NT2/D1 (cell line): ENCODE results near the gene PPP1R1A.

Experiments
- SUZ12 ChIP-seq: IDR thresholded peaks from 2 replicates; pipeline ENCODE4 v1.6.1; 2011; ENCODE audit not compliant: insufficient read length, insufficient read depth; ENCODE audit errors: extremely low read depth
- YY1 ChIP-seq: IDR thresholded peaks from 2 replicates; pipeline ENCODE4 v1.6.1; 2011; ENCODE audit not compliant: insufficient read length, insufficient read depth
- ZNF274 ChIP-seq: IDR thresholded peaks from 2 replicates; pipeline ENCODE4 v1.6.1; 2011; ENCODE audit warnings: mild to moderate bottlenecking, low read depth, low read length

DNA sequence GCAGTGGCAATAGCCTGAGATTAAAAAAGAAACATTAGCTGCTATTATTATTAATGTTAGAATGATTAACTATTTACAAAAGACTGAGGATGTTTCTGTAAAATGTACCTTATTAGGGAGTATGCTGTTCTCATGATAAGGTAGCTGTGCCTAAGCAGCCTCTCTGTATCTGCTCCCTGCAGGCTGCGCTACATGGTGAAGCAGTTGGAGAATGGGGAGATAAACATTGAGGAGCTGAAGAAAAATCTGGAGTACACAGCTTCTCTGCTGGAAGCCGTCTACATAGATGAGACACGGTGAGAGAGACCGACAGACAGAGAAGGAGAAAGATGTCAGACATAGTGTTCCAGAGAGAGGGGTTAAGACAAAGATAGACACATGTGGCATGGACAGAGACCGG is 21.7 kb downstream of the PPP1R1A start:
- TF ChIP-seq YY1 (no peak), SUZ12 (no peak), ZNF274 (no peak)
